Smooth muscle cell of trachea (primary cell): Measurements from ENCODE around the gene YTHDC1. TPM values are rescaled to one million over a fixed set of nuclear protein-coding genes. Genes with fewer than 3 reads are reported as not detected.

Experiments used
- total RNA-seq: library from RNA; depleted of rRNA; stranded (reverse); fragments of >200 nt; gene quantifications from 2 replicates; pipeline ENCODE4 v1.2.1, GENCODE V29; 2014

The YTHDC1 gene
- total RNA-seq: 35.2 and 37.8 TPM in 2 replicates

DNA sequence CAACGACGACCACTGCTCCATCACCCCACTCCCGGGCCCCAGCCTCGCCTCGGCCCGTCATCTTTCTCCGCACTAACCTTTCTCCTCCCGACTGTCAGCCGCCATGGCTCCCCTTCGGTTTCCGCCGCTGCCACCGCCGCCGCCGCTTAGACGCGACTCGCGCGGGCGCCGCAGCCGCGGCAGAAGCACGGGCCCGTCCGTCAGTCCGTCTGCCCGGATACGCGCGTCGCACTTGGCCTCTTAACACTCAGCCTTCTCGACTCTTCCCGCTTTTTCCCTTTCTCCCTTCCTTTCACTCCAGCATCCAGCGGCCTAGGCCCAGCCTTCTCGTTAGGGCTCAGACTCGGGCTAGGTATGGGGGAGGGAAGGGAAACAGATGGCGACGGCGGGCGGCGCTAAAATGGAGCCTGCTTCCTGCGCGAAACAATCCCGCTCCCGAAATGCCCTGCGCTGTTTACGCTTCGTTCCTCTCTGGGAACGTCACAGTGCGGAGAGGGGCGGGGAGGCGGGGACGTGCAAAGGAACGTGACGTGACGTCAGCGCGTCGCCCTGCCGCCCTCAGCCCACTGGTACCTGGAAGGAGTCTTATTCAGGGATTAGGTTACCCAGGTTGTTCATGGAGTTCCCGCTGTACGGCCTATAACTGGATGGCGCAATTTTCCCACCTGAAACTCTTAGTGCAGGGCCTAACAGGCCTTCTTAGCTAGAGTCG lies at the start of gene YTHDC1:
TSS of gene YTHDC1 (minus strand) at position 442 of the 712 bp plus-strand sequence. CDS start at position 105, 337 bp downstream.

Other genes with a start within 250 kb of the YTHDC1 start
- gene TMPRSS11F, start 220.2 kb downstream of the YTHDC1 start, total RNA-seq: not detected in 2 replicates
- gene TMPRSS11B, start 104.4 kb downstream of the YTHDC1 start, total RNA-seq: not detected in 2 replicates
- not detected in 2 replicates for gene TMPRSS11E, start 97.4 kb upstream of the YTHDC1 start, total RNA-seq
- not detected in 2 replicates for gene UGT2B17, start 226.2 kb upstream of the YTHDC1 start, total RNA-seq